ENCODE measurements around the gene ZNF268. TPM values are rescaled to one million over a fixed set of nuclear protein-coding genes. Genes with fewer than 3 reads are reported as not detected.

The ZNF268 gene
- polyA plus RNA-seq (2011; rRNA removed): 20.0 and 21.5 TPM in 2 replicates
- 10.8 and 10.9 TPM in 2 replicates for polyA plus RNA-seq (2012; cell fraction: cytosol; rRNA removed)
- 6.6 and 7.6 TPM in 2 replicates for polyA plus RNA-seq (2012; cell fraction: nucleus; rRNA removed)
- polyA plus RNA-seq (2017; fragmentation: RNase III; extraction: RNeasy Plus Mini Kit Qiagen cat#74134 plus additional on column Dnase treatment): 11.7 to 13.2 TPM (median 12.5 TPM) in 3 replicates
- polyA minus RNA-seq (2011; rRNA and poly(A)+ RNA removed): 57.8 and 64.4 TPM in 2 replicates

- peak; percentile 59; the same call in 1 of the 2 replicates for TF ChIP-seq GATA3 (IDR thresholded peaks at IDR 0.05; ENCODE audit: borderline replicate concordance)
- peak; percentile 33 to 78; a peak in 3 of 5 replicates for TF ChIP-seq JUN (IDR thresholded peaks at IDR 0.05)
- TF ChIP-seq POLR2A (IDR thresholded peaks at IDR 0.05; ENCODE audit: low read length): peak; percentile 55
- TF ChIP-seq REST (IDR thresholded peaks at IDR 0.05): 0 out of 2 replicates have a peak, but pooled peaks have one; percentile 18
- peak; percentile 79 for TF ChIP-seq MAX (IDR thresholded peaks at IDR 0.05)
- TF ChIP-seq FOSL2 (IDR thresholded peaks at IDR 0.05): no peak
- peak; percentile 26; the same call in 1 of the 2 replicates for TF ChIP-seq FOSL2 (CRISPR knock-in tag; IDR thresholded peaks at IDR 0.05)
- no peak for TF ChIP-seq ELK1 (IDR thresholded peaks at IDR 0.05; ENCODE audit: low read depth, low read length)
- no peak for TF ChIP-seq EP300 (IDR thresholded peaks at IDR 0.05)
- peak; percentile 65; the same call in 1 of the 2 replicates for TF ChIP-seq MYC (IDR thresholded peaks at IDR 0.05; ENCODE audit: borderline replicate concordance, low read length)
- TF ChIP-seq CTCF (IDR thresholded peaks at IDR 0.05): peak; percentile 76
- TF ChIP-seq NFE2L2 (conservative IDR thresholded peaks at IDR 0.05; ENCODE audit: low read length): no peak
- 0 out of 2 replicates have a peak, but pooled peaks have one; percentile 17 for TF ChIP-seq HOXB5 (CRISPR knock-in tag; IDR thresholded peaks at IDR 0.05)
- peak; percentile 52; the same call in 1 of the 2 replicates for TF ChIP-seq E2F6 (IDR thresholded peaks at IDR 0.05; ENCODE audit: borderline replicate concordance, low read depth)
- no peak for TF ChIP-seq NPAS2 (CRISPR knock-in tag; IDR thresholded peaks at IDR 0.05; ENCODE audit: borderline replicate concordance)
- peak in 1 of 2 experiments; percentile 70; a peak in 1 of 4 replicates for TF ChIP-seq CEBPB (IDR thresholded peaks at IDR 0.05)
- peak; percentile 82 for TF ChIP-seq KDM5A (IDR thresholded peaks at IDR 0.05)
- no peak for TF ChIP-seq HDAC2 (IDR thresholded peaks at IDR 0.05)
- no peak for TF ChIP-seq ZFP36 (IDR thresholded peaks at IDR 0.05; ENCODE audit: borderline replicate concordance, partially characterized antibody)
- no peak for TF ChIP-seq NR3C1 (IDR thresholded peaks at IDR 0.05)
- TF ChIP-seq HOXB13 (CRISPR knock-in tag; IDR thresholded peaks at IDR 0.05; ENCODE audit: low read depth): no peak
- TF ChIP-seq CHD4 (IDR thresholded peaks at IDR 0.05; ENCODE audit: borderline replicate concordance): no peak
- TF ChIP-seq RAD21 (conservative IDR thresholded peaks at IDR 0.05 in 1 of 2, IDR thresholded peaks at IDR 0.05 in 1 of 2): peak; percentile 49 to 50; a peak in 4 of 5 replicates
- peak; percentile 54 for TF ChIP-seq SMC3 (IDR thresholded peaks at IDR 0.05)
- peak; percentile 11; the same call in 1 of the 2 replicates for TF ChIP-seq EHF (CRISPR knock-in tag; IDR thresholded peaks at IDR 0.05)
- peak; percentile 83 for TF ChIP-seq PHF8 (IDR thresholded peaks at IDR 0.05; ENCODE audit: borderline replicate concordance, low read depth)
- ATAC-seq: peak; percentile 98 to 99
Measured at GRCh38 chr12:133181238-133181959, at the start of gene ZNF268. ZNF268 (plus strand) TSS chr12:133181495; CDS start chr12:133181998, 503 bp downstream.

More at GRCh38 chr12:133181238-133181959, at the start of gene ZNF268:
- Histone ChIP-seq H3K9me3 (peaks cover 87% of the 10 kb centered on the region), H3K27ac (peak within 1 kb of the TSS; percentile 74 to 90), H3K4me2 (peak within 1 kb of the TSS; percentile 70), H3K4me1 (no peaks in the 10 kb centered on the region), H3K4me3 (peak within 1 kb of the TSS; percentile 83)
- peak; percentile 80 to 97 for DNase-seq (ENCODE audit: low read depth in 1 of 2, low spot score in 1 of 2)
- peak; percentile 85 for FAIRE-seq
- 1% methylated on average over 36 of the region's 40 CpGs for WGBS (ENCODE audit: missing lambda C conversion rate)
- POLR2A ChIA-PET: interaction anchor here (0.5 to 1.4 kb wide), 8 partner anchors 10 to 294 kb away, joined by 3 to 20 read pairs (median 4); partner anchors contain the start of genes CHFR, ZNF10, ZNF140 and ZNF26
- CTCF ChIA-PET: interaction anchor here (0.7 to 1.9 kb wide), 22 partner anchors 10 to 248 kb away, joined by 3 to 9 read pairs (median 4); no protein-coding TSS in a partner anchor
